Right lobe of liver (tissue), 4 donors: ENCODE measurements around the gene EVX1.

ENCODE experiments used
- CTCF ChIP-seq, 4 donors: fragments of 200-600 bp in 3 of 4; fragments of 450-650 bp in 1 of 4; IDR thresholded peaks; one replicate each; pipeline versions ENCODE4 v1.5.1 to v1.8.0; 2016 to 2022; ENCODE audit warnings: antibody characterized with exemption in 4 of 4, mild to moderate bottlenecking in 2 of 4
- POLR2A ChIP-seq: fragments of 450-650 bp; IDR thresholded peaks from one replicate; pipeline ENCODE4 v1.6.1; 2017; ENCODE audit warnings: antibody characterized with exemption, mild to moderate bottlenecking
- donor health status: DM: no; HTN: no; CAD: no.
- donor health status: DM: no; HTN: no; CAD: no.
- donor health status: DM: no; HTN: yes; CAD: no.

GRCh38 chr7:27213433-27214238 lies 29.0 kb upstream of the EVX1 start:
- TF ChIP-seq CTCF (IDR thresholded peaks at IDR 0.05): no peak
- TF ChIP-seq POLR2A: no peak
